Chondrocyte (in vitro differentiated cells): ENCODE results near the gene ANXA9. TPM values are rescaled to one million over a fixed set of nuclear protein-coding genes. Genes with fewer than 3 reads are reported as not detected.

Experiments
- DNase-seq: peaks from one replicate; pipeline ENCODE4 v3.0.0; 2021; ENCODE audit warnings: mixed read lengths, low spot score
- H3K27ac Mint-ChIP-seq: one replicate; pipeline ENCODE4 v1.8.0; 2021; ENCODE audit warnings: mild to moderate bottlenecking, moderate library complexity, mixed read lengths; ENCODE audit not compliant: unreplicated experiment
- H3K27me3 Mint-ChIP-seq: 2 replicates; pipeline ENCODE4 v1.8.0; 2021; ENCODE audit warnings: low read depth, mixed read lengths
- H3K36me3 Mint-ChIP-seq: 2 replicates; pipeline ENCODE4 v1.8.0; 2021; ENCODE audit warnings: low read depth, mixed read lengths
- H3K4me1 Mint-ChIP-seq: 2 replicates; pipeline ENCODE4 v1.8.0; 2021; ENCODE audit warnings: low read depth, mild to moderate bottlenecking, mixed read lengths
- H3K4me3 Mint-ChIP-seq: one replicate; pipeline ENCODE4 v1.8.0; 2021; ENCODE audit warnings: mild to moderate bottlenecking, moderate library complexity, mixed read lengths; ENCODE audit not compliant: unreplicated experiment
- H3K9me3 Mint-ChIP-seq: 2 replicates; pipeline ENCODE4 v1.8.0; 2021; ENCODE audit warnings: low read depth, mixed read lengths
- CTCF ChIP-seq: fragments of 200-600 bp; sonication (generic); IDR thresholded peaks from 2 replicates; pipeline ENCODE4 v1.5.0; 2021; ENCODE audit warnings: antibody characterized with exemption, mild to moderate bottlenecking, moderate library complexity
- total RNA-seq: library from RNA; stranded (reverse); gene quantifications from 3 replicates; pipeline ENCODE4 v1.2.1, GENCODE V29; 2021

The ANXA9 gene
- total RNA-seq, 1 donor from 2014 or later: not detected

DNA sequence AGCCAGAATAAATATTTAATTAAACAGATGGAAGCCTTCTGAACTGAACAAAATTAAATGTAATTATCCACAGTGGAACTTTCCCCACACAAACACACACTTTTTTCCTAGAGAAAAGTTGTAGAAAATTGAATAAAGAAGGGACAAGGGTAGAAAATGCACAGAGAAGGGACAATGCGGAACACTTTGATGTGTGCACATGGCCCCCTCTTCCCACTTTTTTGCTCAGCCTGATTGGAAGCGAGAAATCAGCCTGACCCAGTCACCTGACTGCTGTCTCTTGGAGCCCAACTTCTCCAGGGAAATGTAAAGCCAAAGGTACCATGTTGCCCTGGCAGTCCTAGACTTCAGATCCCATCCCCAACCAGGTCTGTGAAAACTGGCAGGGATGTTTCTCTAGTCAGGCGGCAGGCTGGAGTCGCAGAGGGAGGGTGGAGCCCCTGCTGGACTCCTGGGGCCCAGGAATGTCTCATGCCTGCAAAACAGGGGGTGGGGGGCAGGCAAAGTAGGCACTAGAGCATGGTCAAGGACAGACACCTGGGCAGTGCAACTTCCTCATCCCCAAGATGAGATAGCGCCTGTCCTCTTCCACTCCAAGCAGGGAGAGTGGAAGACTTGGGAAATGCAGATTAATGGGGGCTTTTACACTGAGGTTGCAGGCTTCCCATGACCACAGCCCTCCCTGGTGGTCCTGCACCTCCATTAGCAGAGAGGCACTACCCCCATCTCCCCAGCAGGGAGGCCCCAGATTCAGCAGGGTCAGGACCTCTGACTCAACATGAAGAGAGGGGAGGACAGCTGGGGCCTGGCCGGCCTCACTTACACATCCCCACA, 10.3 kb upstream of the ANXA9 start:
- Mint-ChIP-seq H3K36me3 (peaks cover 14% of the 10 kb centered on the region), H3K4me3 (peak overlapping the region; percentile 83), H3K27me3 (no peaks in the 10 kb centered on the region), H3K9me3 (no peaks in the 10 kb centered on the region), H3K4me1 (peaks cover 51% of the 10 kb centered on the region), H3K27ac (peak overlapping the region; percentile 93)
- no peak for DNase-seq
- TF ChIP-seq CTCF: no peak

- TF ChIP-seq CTCF: no peak
- Mint-ChIP-seq H3K27ac (peak overlapping the region; percentile 93), H3K36me3 (peaks cover 9% of the 10 kb centered on the region), H3K4me1 (peaks cover 58% of the 10 kb centered on the region), H3K27me3 (no peaks in the 10 kb centered on the region), H3K9me3 (no peaks in the 10 kb centered on the region), H3K4me3 (peak overlapping the region; percentile 83)
- DNase-seq: no peak
Observed at GRCh38 chr1:150972417-150972940, 9.6 kb upstream of the ANXA9 start.

DNA sequence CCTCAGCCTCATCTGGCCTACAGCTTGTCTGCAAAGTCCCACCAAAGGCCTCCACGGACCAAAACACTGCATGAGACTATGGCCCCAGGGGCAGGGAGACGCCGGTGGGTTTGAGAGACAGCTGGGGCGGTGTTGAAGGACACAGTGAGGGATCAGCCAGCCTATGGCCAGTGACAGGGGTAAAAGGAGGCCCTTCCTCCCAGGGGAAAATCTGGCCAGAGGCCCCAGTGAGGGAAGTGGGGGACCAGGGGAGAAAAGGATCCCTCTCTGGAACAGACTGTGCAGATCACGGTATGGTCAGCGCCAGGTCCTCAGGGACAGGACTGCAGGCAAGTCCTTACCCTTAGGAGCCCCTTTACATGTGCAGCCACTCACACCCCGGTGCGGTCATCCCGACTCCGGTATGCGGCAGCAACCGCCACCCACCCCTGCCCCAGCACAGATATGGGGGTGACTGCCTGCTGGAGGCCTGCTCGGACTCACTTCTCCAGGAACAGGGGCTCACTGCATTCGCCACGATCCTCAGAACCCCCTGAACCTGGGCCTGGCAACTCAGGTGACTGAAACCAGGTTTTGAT, 8.7 kb upstream of the ANXA9 start:
- peak overlapping the region; percentile 93 for H3K27ac Mint-ChIP-seq
- TF ChIP-seq CTCF: no peak
- H3K27me3 Mint-ChIP-seq: no peaks in the 10 kb centered on the region
- DNase-seq: no peak
- H3K4me3 Mint-ChIP-seq: peak overlapping the region; percentile 83
- no peaks in the 10 kb centered on the region for H3K9me3 Mint-ChIP-seq
- H3K36me3 Mint-ChIP-seq: peaks cover 2% of the 10 kb centered on the region
- peaks cover 63% of the 10 kb centered on the region for H3K4me1 Mint-ChIP-seq

DNA sequence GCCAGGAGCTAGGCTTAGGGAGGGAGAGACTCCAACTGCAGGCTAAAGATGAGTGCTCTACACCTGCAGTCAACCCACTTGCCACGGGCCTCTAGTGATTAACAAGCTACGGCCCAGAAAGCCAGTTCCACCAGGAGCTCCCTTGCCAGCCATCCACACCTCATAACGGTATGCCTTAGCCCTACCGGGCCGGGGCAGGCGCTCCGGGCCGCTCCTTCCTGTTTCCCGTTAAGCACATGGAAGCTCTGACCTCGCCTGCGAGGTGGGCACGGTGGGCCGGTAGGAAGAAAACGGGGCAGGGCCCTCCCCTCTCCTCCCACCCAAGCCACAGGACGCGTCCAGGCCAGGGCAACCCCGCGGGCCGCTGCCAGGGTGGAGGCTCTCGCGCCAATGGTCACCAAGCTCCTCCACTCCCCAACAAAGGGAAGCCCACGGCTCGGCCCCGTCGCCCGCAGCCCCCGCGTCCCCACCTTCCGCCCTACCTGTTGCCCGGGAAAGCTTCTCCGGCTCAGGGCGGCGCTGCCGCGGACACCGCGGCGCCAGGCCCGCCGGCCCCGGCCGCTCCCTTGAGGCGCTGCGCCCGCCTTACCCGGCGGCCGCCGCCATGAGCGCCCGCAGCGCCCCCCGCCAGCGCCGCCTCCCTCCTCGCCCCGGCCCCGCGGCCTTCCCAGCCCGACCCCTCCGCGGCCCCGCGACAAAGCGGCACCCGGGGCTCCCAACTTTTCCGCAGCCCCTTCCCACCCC, 8.1 kb upstream of the ANXA9 start:
- peak; percentile 10 for TF ChIP-seq CTCF
- Mint-ChIP-seq H3K27ac (peak overlapping the region; percentile 93), H3K27me3 (no peaks in the 10 kb centered on the region), H3K9me3 (no peaks in the 10 kb centered on the region), H3K4me3 (peak overlapping the region; percentile 83), H3K4me1 (peaks cover 60% of the 10 kb centered on the region), H3K36me3 (no peaks in the 10 kb centered on the region)
- DNase-seq: no peak
